ENCODE data around the gene SERGEF.

SERGEF gene

GRCh38 chr11:17958446-17958845 lies 54.4 kb downstream of the SERGEF start:
- no peak overlapping the region for H2BK15ac ChIP-seq (replicated peaks; ENCODE audit: low read depth)
- no peak for DNase-seq
- H3K18ac ChIP-seq (ENCODE audit: low read length) = no peak overlapping the region
- H3K79me1 ChIP-seq (ENCODE audit: low read length) = no peaks in the 10 kb centered on the region
- no peak overlapping the region for H4K8ac ChIP-seq (ENCODE audit: low read depth, low read length)
- no peak overlapping the region for H3K56ac ChIP-seq (ENCODE audit: low read length)
- no peaks in the 10 kb centered on the region for H3K36me3 ChIP-seq (ENCODE audit: control insufficient read depth, insufficient read depth, low read length)
- no peak overlapping the region for H3K4me2 ChIP-seq (ENCODE audit: low read length)
- H3K27me3 ChIP-seq (ENCODE audit: insufficient read depth, low read length, poor library complexity) = no peaks in the 10 kb centered on the region
- H2AK5ac ChIP-seq (ENCODE audit: low read length) = no peak overlapping the region
- H3K27ac ChIP-seq (ENCODE audit: low read depth, low read length) = no peak overlapping the region
- H3K79me2 ChIP-seq (ENCODE audit: control insufficient read depth, insufficient read depth, low read length) = no peaks in the 10 kb centered on the region
- no peak overlapping the region for H3K4ac ChIP-seq (ENCODE audit: low read depth, low read length)
- no peaks in the 10 kb centered on the region for H3K4me1 ChIP-seq (ENCODE audit: control insufficient read depth, low read depth, low read length)
- no peak overlapping the region for H4K5ac ChIP-seq (ENCODE audit: low read length)
- no peak overlapping the region for H2BK5ac ChIP-seq (ENCODE audit: low read length)
- no peak overlapping the region for H3K4me3 ChIP-seq (ENCODE audit: low read length)
- no peak overlapping the region for H2BK120ac ChIP-seq (ENCODE audit: low read depth, low read length)
- WGBS (ENCODE audit: extremely low coverage, insufficient coverage, low lambda C conversion rate) = no CpG with 5 or more reads among the region's 2 CpGs
- H3K9ac ChIP-seq (ENCODE audit: low read length) = no peak overlapping the region
- no peak overlapping the region for H3K23ac ChIP-seq (ENCODE audit: low read length)

- no peak overlapping the region for H3K4ac ChIP-seq (ENCODE audit: low read depth, low read length)
- no peaks in the 10 kb centered on the region for H3K4me1 ChIP-seq (ENCODE audit: control insufficient read depth, low read depth, low read length)
- no peak overlapping the region for H3K9ac ChIP-seq (ENCODE audit: low read length)
- no peak overlapping the region for H2BK5ac ChIP-seq (ENCODE audit: low read length)
- H4K8ac ChIP-seq (ENCODE audit: low read depth, low read length) = no peak overlapping the region
- H3K4me3 ChIP-seq (ENCODE audit: low read length) = no peak overlapping the region
- H3K36me3 ChIP-seq (ENCODE audit: control insufficient read depth, insufficient read depth, low read length) = no peaks in the 10 kb centered on the region
- no peaks in the 10 kb centered on the region for H3K79me1 ChIP-seq (ENCODE audit: low read length)
- no peak overlapping the region for H3K18ac ChIP-seq (ENCODE audit: low read length)
- no peak overlapping the region for H3K56ac ChIP-seq (ENCODE audit: low read length)
- no peak overlapping the region for H3K27ac ChIP-seq (ENCODE audit: low read depth, low read length)
- no peaks in the 10 kb centered on the region for H3K27me3 ChIP-seq (ENCODE audit: insufficient read depth, low read length, poor library complexity)
- H2AK5ac ChIP-seq (ENCODE audit: low read length) = no peak overlapping the region
- no peak overlapping the region for H3K4me2 ChIP-seq (ENCODE audit: low read length)
- no peak overlapping the region for H4K5ac ChIP-seq (ENCODE audit: low read length)
- WGBS (ENCODE audit: extremely low coverage, insufficient coverage, low lambda C conversion rate) = no CpG with 5 or more reads among the region's 5 CpGs
- no peak overlapping the region for H2BK15ac ChIP-seq (replicated peaks; ENCODE audit: low read depth)
- H3K23ac ChIP-seq (ENCODE audit: low read length) = no peak overlapping the region
- H2BK120ac ChIP-seq (ENCODE audit: low read depth, low read length) = no peak overlapping the region
- no peaks in the 10 kb centered on the region for H3K79me2 ChIP-seq (ENCODE audit: control insufficient read depth, insufficient read depth, low read length)
- no peak for DNase-seq
Measured at GRCh38 chr11:17954395-17955252, 58.2 kb downstream of the SERGEF start.

- Histone ChIP-seq H3K79me2 (ENCODE audit: control insufficient read depth, insufficient read depth, low read length) (no peaks in the 10 kb centered on the region), H2AK5ac (ENCODE audit: low read length) (no peak overlapping the region), H3K27me3 (ENCODE audit: insufficient read depth, low read length, poor library complexity) (no peaks in the 10 kb centered on the region), H3K27ac (ENCODE audit: low read depth, low read length) (no peak overlapping the region), H3K23ac (ENCODE audit: low read length) (no peak overlapping the region), H3K4me2 (ENCODE audit: low read length) (no peak overlapping the region), H2BK120ac (ENCODE audit: low read depth, low read length) (no peak overlapping the region), H2BK15ac (replicated peaks; ENCODE audit: low read depth) (no peak overlapping the region), H3K4me3 (ENCODE audit: low read length) (no peak overlapping the region), H3K79me1 (ENCODE audit: low read length) (no peaks in the 10 kb centered on the region), H4K5ac (ENCODE audit: low read length) (no peak overlapping the region), H4K8ac (ENCODE audit: low read depth, low read length) (no peak overlapping the region), H3K9ac (ENCODE audit: low read length) (no peak overlapping the region), H2BK5ac (ENCODE audit: low read length) (no peak overlapping the region), H3K56ac (ENCODE audit: low read length) (no peak overlapping the region), H3K4ac (ENCODE audit: low read depth, low read length) (no peak overlapping the region), H3K36me3 (ENCODE audit: control insufficient read depth, insufficient read depth, low read length) (no peaks in the 10 kb centered on the region), H3K18ac (ENCODE audit: low read length) (no peak overlapping the region), H3K4me1 (ENCODE audit: control insufficient read depth, low read depth, low read length) (no peaks in the 10 kb centered on the region)
- WGBS (ENCODE audit: extremely low coverage, insufficient coverage, low lambda C conversion rate) = no CpG with 5 or more reads among the region's 4 CpGs
- no peak for DNase-seq
Measured at GRCh38 chr11:17952487-17952886, 60.4 kb downstream of the SERGEF start.

GRCh38 chr11:17951685-17952388 lies 61.0 kb downstream of the SERGEF start:
- Histone ChIP-seq H3K18ac (ENCODE audit: low read length) (no peak overlapping the region), H2BK120ac (ENCODE audit: low read depth, low read length) (no peak overlapping the region), H4K5ac (ENCODE audit: low read length) (no peak overlapping the region), H3K56ac (ENCODE audit: low read length) (no peak overlapping the region), H2AK5ac (ENCODE audit: low read length) (no peak overlapping the region), H3K36me3 (ENCODE audit: control insufficient read depth, insufficient read depth, low read length) (no peaks in the 10 kb centered on the region), H3K4me3 (ENCODE audit: low read length) (no peak overlapping the region), H3K27ac (ENCODE audit: low read depth, low read length) (no peak overlapping the region), H3K79me2 (ENCODE audit: control insufficient read depth, insufficient read depth, low read length) (no peaks in the 10 kb centered on the region), H3K4me2 (ENCODE audit: low read length) (no peak overlapping the region), H3K23ac (ENCODE audit: low read length) (no peak overlapping the region), H2BK5ac (ENCODE audit: low read length) (no peak overlapping the region), H2BK15ac (replicated peaks; ENCODE audit: low read depth) (no peak overlapping the region), H3K4ac (ENCODE audit: low read depth, low read length) (no peak overlapping the region), H3K4me1 (ENCODE audit: control insufficient read depth, low read depth, low read length) (no peaks in the 10 kb centered on the region), H4K8ac (ENCODE audit: low read depth, low read length) (no peak overlapping the region), H3K9ac (ENCODE audit: low read length) (no peak overlapping the region), H3K27me3 (ENCODE audit: insufficient read depth, low read length, poor library complexity) (no peaks in the 10 kb centered on the region), H3K79me1 (ENCODE audit: low read length) (no peaks in the 10 kb centered on the region)
- no CpG with 5 or more reads among the region's 3 CpGs for WGBS (ENCODE audit: extremely low coverage, insufficient coverage, low lambda C conversion rate)
- DNase-seq = no peak

- Histone ChIP-seq H2BK15ac (replicated peaks; ENCODE audit: low read depth) (no peak overlapping the region), H4K5ac (ENCODE audit: low read length) (no peak overlapping the region), H3K27me3 (ENCODE audit: insufficient read depth, low read length, poor library complexity) (no peaks in the 10 kb centered on the region), H3K4ac (ENCODE audit: low read depth, low read length) (no peak overlapping the region), H3K79me1 (ENCODE audit: low read length) (no peaks in the 10 kb centered on the region), H3K27ac (ENCODE audit: low read depth, low read length) (no peak overlapping the region), H3K18ac (ENCODE audit: low read length) (no peak overlapping the region), H3K36me3 (ENCODE audit: control insufficient read depth, insufficient read depth, low read length) (no peaks in the 10 kb centered on the region), H4K8ac (ENCODE audit: low read depth, low read length) (no peak overlapping the region), H3K23ac (ENCODE audit: low read length) (no peak overlapping the region), H2AK5ac (ENCODE audit: low read length) (no peak overlapping the region), H3K9ac (ENCODE audit: low read length) (no peak overlapping the region), H3K4me1 (ENCODE audit: control insufficient read depth, low read depth, low read length) (no peaks in the 10 kb centered on the region), H2BK120ac (ENCODE audit: low read depth, low read length) (no peak overlapping the region), H3K4me3 (ENCODE audit: low read length) (no peak overlapping the region), H3K56ac (ENCODE audit: low read length) (no peak overlapping the region), H3K79me2 (ENCODE audit: control insufficient read depth, insufficient read depth, low read length) (no peaks in the 10 kb centered on the region), H3K4me2 (ENCODE audit: low read length) (no peak overlapping the region), H2BK5ac (ENCODE audit: low read length) (no peak overlapping the region)
- DNase-seq = no peak
- no CpG with 5 or more reads among the region's 1 CpG for WGBS (ENCODE audit: extremely low coverage, insufficient coverage, low lambda C conversion rate)
Measured at GRCh38 chr11:17950644-17951043, 62.2 kb downstream of the SERGEF start.

Data from mesendoderm (in vitro differentiated cells).